ENCODE results near the gene TMEM181.

Gene TMEM181

GRCh38 chr6:158568549-158568948 lies 8.7 kb downstream of the TMEM181 start:
- TF ChIP-seq CTCF (IDR thresholded peaks at IDR 0.05; ENCODE audit: control insufficient read depth, insufficient read depth, low read depth, low read length, missing control alignments) = no peak

GRCh38 chr6:158569036-158569435 lies 9.1 kb downstream of the TMEM181 start:
- TF ChIP-seq CTCF (IDR thresholded peaks at IDR 0.05; ENCODE audit: control insufficient read depth, insufficient read depth, low read depth, low read length, missing control alignments) = no peak
- H3K4me3 ChIP-seq (ENCODE audit: control insufficient read depth, low read depth, low read length) = no peak overlapping the region
- no peak for DNase-seq (ENCODE audit: low read depth)

More at GRCh38 chr6:158568549-158568948, 8.7 kb downstream of the TMEM181 start:
- no peak overlapping the region for H3K4me3 ChIP-seq (ENCODE audit: control insufficient read depth, low read depth, low read length)
- no peak for DNase-seq (ENCODE audit: low read depth)

GRCh38 chr6:158570681-158570962 lies 10.7 kb downstream of the TMEM181 start:
- no peak overlapping the region for H3K4me3 ChIP-seq (ENCODE audit: control insufficient read depth, low read depth, low read length)
- DNase-seq (ENCODE audit: low read depth) = no peak
- no peak for TF ChIP-seq CTCF (IDR thresholded peaks at IDR 0.05; ENCODE audit: control insufficient read depth, insufficient read depth, low read depth, low read length, missing control alignments)

- H3K4me3 ChIP-seq (ENCODE audit: control insufficient read depth, low read depth, low read length) = no peak overlapping the region
- no peak for TF ChIP-seq CTCF (IDR thresholded peaks at IDR 0.05; ENCODE audit: control insufficient read depth, insufficient read depth, low read depth, low read length, missing control alignments)
- DNase-seq (ENCODE audit: low read depth) = no peak
Measured at GRCh38 chr6:158571826-158572652, 12.1 kb downstream of the TMEM181 start.

GRCh38 chr6:158572653-158573541 lies 13.0 kb downstream of the TMEM181 start:
- no peak for TF ChIP-seq CTCF (IDR thresholded peaks at IDR 0.05; ENCODE audit: control insufficient read depth, insufficient read depth, low read depth, low read length, missing control alignments)
- H3K4me3 ChIP-seq (ENCODE audit: control insufficient read depth, low read depth, low read length) = no peak overlapping the region

GRCh38 chr6:158573542-158573931 lies 13.6 kb downstream of the TMEM181 start:
- H3K4me3 ChIP-seq (ENCODE audit: control insufficient read depth, low read depth, low read length) = no peak overlapping the region
- no peak for TF ChIP-seq CTCF (IDR thresholded peaks at IDR 0.05; ENCODE audit: control insufficient read depth, insufficient read depth, low read depth, low read length, missing control alignments)
- DNase-seq (ENCODE audit: low read depth) = no peak

More at GRCh38 chr6:158572653-158573541, 13.0 kb downstream of the TMEM181 start:
- DNase-seq (ENCODE audit: low read depth) = no peak
